Activated CD4-positive, alpha-beta T cell treated with anti-CD3 and anti-CD28 coated beads for 24 hours (primary cell): Measurements from ENCODE around the gene RNF152.
"Not testable (repeated sequence)": the region's sequence is repeated elsewhere in the genome, so short reads cannot be mapped to it uniquely, and the experiment has no call there.

ENCODE experiments used
- DNase-seq, 2 donors: peaks; one replicate each; pipeline ENCODE4 v3.0.0-alpha.2; 2020; ENCODE audit warnings: low read depth in 2 of 2

RNF152 gene

GRCh38 chr18:61821748-61822147, 71.1 kb downstream of the RNF152 start:
- DNase-seq: no peak

- no peak for DNase-seq
Measured at GRCh38 chr18:61820882-61821281, 71.9 kb downstream of the RNF152 start.

GRCh38 chr18:61817086-61817485, 75.7 kb downstream of the RNF152 start:
- DNase-seq: no peak

- no peak for DNase-seq
Measured at GRCh38 chr18:61815885-61816470, 76.8 kb downstream of the RNF152 start.

- no peak for DNase-seq
Measured at GRCh38 chr18:61808286-61808685, 84.5 kb downstream of the RNF152 start.

GRCh38 chr18:61803393-61803792, 89.4 kb downstream of the RNF152 start:
- DNase-seq: no peak

GRCh38 chr18:61797696-61798590, 94.9 kb downstream of the RNF152 start:
- DNase-seq: no peak

GRCh38 chr18:61791031-61791430, 101.8 kb downstream of the RNF152 start:
- DNase-seq: no peak

GRCh38 chr18:61787011-61787670, 105.7 kb downstream of the RNF152 start:
- DNase-seq: not testable (repeated sequence)

GRCh38 chr18:61785588-61785987, 107.2 kb downstream of the RNF152 start:
- no peak for DNase-seq

- DNase-seq: no peak
Measured at GRCh38 chr18:61784834-61785233, 108.0 kb downstream of the RNF152 start.

GRCh38 chr18:61782545-61782944, 110.3 kb downstream of the RNF152 start:
- DNase-seq: no peak

GRCh38 chr18:61776201-61776600, 116.6 kb downstream of the RNF152 start:
- DNase-seq: not testable (repeated sequence)

GRCh38 chr18:61774846-61775245, 118.0 kb downstream of the RNF152 start:
- DNase-seq: no peak

GRCh38 chr18:61772293-61772848, 120.4 kb downstream of the RNF152 start:
- no peak for DNase-seq

GRCh38 chr18:61771861-61772260, 120.9 kb downstream of the RNF152 start:
- DNase-seq: no peak

GRCh38 chr18:61770279-61770678, 122.5 kb downstream of the RNF152 start:
- DNase-seq: no peak

GRCh38 chr18:61766266-61766884, 126.4 kb downstream of the RNF152 start:
- no peak for DNase-seq

GRCh38 chr18:61765097-61765496, 127.7 kb downstream of the RNF152 start:
- no peak for DNase-seq

- no peak for DNase-seq
Measured at GRCh38 chr18:61764381-61764780, 128.4 kb downstream of the RNF152 start.

GRCh38 chr18:61761875-61762274, 130.9 kb downstream of the RNF152 start:
- DNase-seq: no peak
